Liver (tissue), 3 donors: ENCODE measurements around the gene MKNK2.

Experiments used
- EGR1 ChIP-seq, 2 donors: IDR thresholded peaks; 2 replicates each; pipeline ENCODE4 v1.6.1; 2016 to 2018; ENCODE audit warnings: antibody characterized with exemption in 2 of 2, low read depth in 2 of 2
- FOXA2 ChIP-seq: IDR thresholded peaks from 2 replicates; pipeline ENCODE4 v1.6.1; 2016; ENCODE audit warnings: antibody characterized with exemption
- GABPA ChIP-seq, 2 donors: IDR thresholded peaks in 1 of 2; conservative IDR thresholded peaks in 1 of 2; 2 replicates each; pipeline ENCODE4 v1.6.1; 2016; ENCODE audit warnings: antibody characterized with exemption in 2 of 2, mild to moderate bottlenecking in 1 of 2, moderate library complexity in 1 of 2
- HNF4A ChIP-seq, 2 donors: conservative IDR thresholded peaks; 2 replicates each; pipeline ENCODE4 v1.6.1; 2016; ENCODE audit warnings: antibody characterized with exemption in 2 of 2, mild to moderate bottlenecking in 2 of 2
- MAX ChIP-seq: IDR thresholded peaks from 2 replicates; pipeline ENCODE4 v1.6.1; 2016; ENCODE audit warnings: antibody characterized with exemption
- RAD21 ChIP-seq, 2 donors: IDR thresholded peaks; 2 replicates each; pipeline ENCODE4 v1.6.1; 2016; ENCODE audit warnings: antibody characterized with exemption in 2 of 2, mild to moderate bottlenecking in 2 of 2
- RXRA ChIP-seq, 2 donors: IDR thresholded peaks; 2 replicates each; pipeline ENCODE4 v1.6.1; 2017 to 2018; ENCODE audit warnings: antibody characterized with exemption in 2 of 2, mild to moderate bottlenecking in 1 of 2
- SP1 ChIP-seq: IDR thresholded peaks from 2 replicates; pipeline ENCODE4 v1.6.1; 2018; ENCODE audit warnings: antibody characterized with exemption, mild to moderate bottlenecking
- TAF1 ChIP-seq: conservative IDR thresholded peaks from 2 replicates; pipeline ENCODE4 v1.6.1; 2016; ENCODE audit warnings: antibody characterized with exemption, mild to moderate bottlenecking
- YY1 ChIP-seq: IDR thresholded peaks from 2 replicates; pipeline ENCODE4 v1.6.1; 2016; ENCODE audit warnings: antibody characterized with exemption, mild to moderate bottlenecking
- TF ChIP-seq, protein P1 (sequence below): fragments of 150-350 bp; IDR thresholded peaks from 2 replicates; pipeline ENCODE4 v1.5.1; 2017; ENCODE audit warnings: improper control_type of control experiment, low read depth, low read length; ENCODE audit not compliant: missing input control
- TF ChIP-seq, protein P2 (sequence below): IDR thresholded peaks from 2 replicates; pipeline ENCODE4 v1.6.1; 2016; ENCODE audit warnings: antibody characterized with exemption
- TF ChIP-seq, protein P3 (sequence below): IDR thresholded peaks from 2 replicates; pipeline ENCODE4 v1.6.1; 2016; ENCODE audit warnings: antibody characterized with exemption, mild to moderate bottlenecking
- TF ChIP-seq, protein P4 (sequence below): IDR thresholded peaks from 2 replicates; pipeline ENCODE4 v1.6.1; 2016; ENCODE audit warnings: antibody characterized with exemption
- donor health status: healthy.
- donor health status: healthy.

DNA sequence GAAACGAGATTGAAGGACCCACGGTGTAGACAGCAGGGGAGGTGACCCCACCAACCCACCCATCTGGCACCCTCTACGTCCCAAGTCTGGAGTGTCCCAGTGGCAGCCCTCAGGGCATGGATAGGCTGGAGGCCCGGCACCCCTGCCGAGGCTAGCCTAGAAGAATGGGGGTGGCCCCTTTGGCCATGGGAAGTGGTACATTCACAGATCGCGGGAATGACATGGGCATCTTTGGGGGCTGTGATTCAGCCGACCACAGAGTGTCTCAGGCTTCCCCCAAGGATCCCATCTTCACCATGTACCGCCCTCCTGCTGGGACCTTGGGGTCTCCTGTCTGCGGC, 11.3 kb upstream of the MKNK2 start:
- TF ChIP-seq FOXA2 (no peak), YY1 (no peak), RXRA (IDR thresholded peaks at IDR 0.05) (no peak), RAD21 (IDR thresholded peaks at IDR 0.05) (no peak), MAX (no peak), GABPA (IDR thresholded peaks at IDR 0.05 in 1 of 2, conservative IDR thresholded peaks at IDR 0.05 in 1 of 2) (no peak), SP1 (no peak), HNF4A (conservative IDR thresholded peaks at IDR 0.05) (no peak), TAF1 (no peak), EGR1 (IDR thresholded peaks at IDR 0.05; ENCODE audit: low read depth in 2 of 2) (no peak)
- TF ChIP-seq, protein P1, sequence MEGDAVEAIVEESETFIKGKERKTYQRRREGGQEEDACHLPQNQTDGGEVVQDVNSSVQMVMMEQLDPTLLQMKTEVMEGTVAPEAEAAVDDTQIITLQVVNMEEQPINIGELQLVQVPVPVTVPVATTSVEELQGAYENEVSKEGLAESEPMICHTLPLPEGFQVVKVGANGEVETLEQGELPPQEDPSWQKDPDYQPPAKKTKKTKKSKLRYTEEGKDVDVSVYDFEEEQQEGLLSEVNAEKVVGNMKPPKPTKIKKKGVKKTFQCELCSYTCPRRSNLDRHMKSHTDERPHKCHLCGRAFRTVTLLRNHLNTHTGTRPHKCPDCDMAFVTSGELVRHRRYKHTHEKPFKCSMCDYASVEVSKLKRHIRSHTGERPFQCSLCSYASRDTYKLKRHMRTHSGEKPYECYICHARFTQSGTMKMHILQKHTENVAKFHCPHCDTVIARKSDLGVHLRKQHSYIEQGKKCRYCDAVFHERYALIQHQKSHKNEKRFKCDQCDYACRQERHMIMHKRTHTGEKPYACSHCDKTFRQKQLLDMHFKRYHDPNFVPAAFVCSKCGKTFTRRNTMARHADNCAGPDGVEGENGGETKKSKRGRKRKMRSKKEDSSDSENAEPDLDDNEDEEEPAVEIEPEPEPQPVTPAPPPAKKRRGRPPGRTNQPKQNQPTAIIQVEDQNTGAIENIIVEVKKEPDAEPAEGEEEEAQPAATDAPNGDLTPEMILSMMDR: no peak
- TF ChIP-seq, protein P2, sequence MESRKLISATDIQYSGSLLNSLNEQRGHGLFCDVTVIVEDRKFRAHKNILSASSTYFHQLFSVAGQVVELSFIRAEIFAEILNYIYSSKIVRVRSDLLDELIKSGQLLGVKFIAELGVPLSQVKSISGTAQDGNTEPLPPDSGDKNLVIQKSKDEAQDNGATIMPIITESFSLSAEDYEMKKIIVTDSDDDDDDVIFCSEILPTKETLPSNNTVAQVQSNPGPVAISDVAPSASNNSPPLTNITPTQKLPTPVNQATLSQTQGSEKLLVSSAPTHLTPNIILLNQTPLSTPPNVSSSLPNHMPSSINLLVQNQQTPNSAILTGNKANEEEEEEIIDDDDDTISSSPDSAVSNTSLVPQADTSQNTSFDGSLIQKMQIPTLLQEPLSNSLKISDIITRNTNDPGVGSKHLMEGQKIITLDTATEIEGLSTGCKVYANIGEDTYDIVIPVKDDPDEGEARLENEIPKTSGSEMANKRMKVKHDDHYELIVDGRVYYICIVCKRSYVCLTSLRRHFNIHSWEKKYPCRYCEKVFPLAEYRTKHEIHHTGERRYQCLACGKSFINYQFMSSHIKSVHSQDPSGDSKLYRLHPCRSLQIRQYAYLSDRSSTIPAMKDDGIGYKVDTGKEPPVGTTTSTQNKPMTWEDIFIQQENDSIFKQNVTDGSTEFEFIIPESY: no peak
- TF ChIP-seq, protein P3, sequence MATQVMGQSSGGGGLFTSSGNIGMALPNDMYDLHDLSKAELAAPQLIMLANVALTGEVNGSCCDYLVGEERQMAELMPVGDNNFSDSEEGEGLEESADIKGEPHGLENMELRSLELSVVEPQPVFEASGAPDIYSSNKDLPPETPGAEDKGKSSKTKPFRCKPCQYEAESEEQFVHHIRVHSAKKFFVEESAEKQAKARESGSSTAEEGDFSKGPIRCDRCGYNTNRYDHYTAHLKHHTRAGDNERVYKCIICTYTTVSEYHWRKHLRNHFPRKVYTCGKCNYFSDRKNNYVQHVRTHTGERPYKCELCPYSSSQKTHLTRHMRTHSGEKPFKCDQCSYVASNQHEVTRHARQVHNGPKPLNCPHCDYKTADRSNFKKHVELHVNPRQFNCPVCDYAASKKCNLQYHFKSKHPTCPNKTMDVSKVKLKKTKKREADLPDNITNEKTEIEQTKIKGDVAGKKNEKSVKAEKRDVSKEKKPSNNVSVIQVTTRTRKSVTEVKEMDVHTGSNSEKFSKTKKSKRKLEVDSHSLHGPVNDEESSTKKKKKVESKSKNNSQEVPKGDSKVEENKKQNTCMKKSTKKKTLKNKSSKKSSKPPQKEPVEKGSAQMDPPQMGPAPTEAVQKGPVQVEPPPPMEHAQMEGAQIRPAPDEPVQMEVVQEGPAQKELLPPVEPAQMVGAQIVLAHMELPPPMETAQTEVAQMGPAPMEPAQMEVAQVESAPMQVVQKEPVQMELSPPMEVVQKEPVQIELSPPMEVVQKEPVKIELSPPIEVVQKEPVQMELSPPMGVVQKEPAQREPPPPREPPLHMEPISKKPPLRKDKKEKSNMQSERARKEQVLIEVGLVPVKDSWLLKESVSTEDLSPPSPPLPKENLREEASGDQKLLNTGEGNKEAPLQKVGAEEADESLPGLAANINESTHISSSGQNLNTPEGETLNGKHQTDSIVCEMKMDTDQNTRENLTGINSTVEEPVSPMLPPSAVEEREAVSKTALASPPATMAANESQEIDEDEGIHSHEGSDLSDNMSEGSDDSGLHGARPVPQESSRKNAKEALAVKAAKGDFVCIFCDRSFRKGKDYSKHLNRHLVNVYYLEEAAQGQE: no peak
- TF ChIP-seq, protein P4, sequence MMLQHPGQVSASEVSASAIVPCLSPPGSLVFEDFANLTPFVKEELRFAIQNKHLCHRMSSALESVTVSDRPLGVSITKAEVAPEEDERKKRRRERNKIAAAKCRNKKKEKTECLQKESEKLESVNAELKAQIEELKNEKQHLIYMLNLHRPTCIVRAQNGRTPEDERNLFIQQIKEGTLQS: no peak
